Measurements from ENCODE around the gene SOAT2. TPM values are rescaled to one million over a fixed set of nuclear protein-coding genes. Genes with fewer than 3 reads are reported as not detected.

SOAT2 gene
- total and polyA plus RNA-seq, 4 experiments from 2014 or later = 0.20 to 0.85 (median 0.34) TPM

- CTCF ChIA-PET (ENCODE audit: partially characterized antibody) = interaction anchor here (0.7 to 14.7 kb wide), 16 partner anchors 8 to 246 kb away, joined by 3 to 511 read pairs (median 4); partner anchors contain the start of gene SPRYD3
- Mint-ChIP-seq H3K9me3 (no peaks in the 10 kb centered on the region), H3K36me3 (peaks cover 0 to 2% of the 10 kb centered on the region in 2 donors), H3K4me3 (peak overlapping the region; percentile 39 to 93 (median 62)), H3K4me1 (peaks cover 36 to 59% (median 48%) of the 10 kb centered on the region in 4 donors), H3K27me3 (no peaks in the 10 kb centered on the region), H3K27ac (peak overlapping the region; percentile 68 to 89 (median 85))
- no peak overlapping the region for H3K4me3 ChIP-seq (ENCODE audit: low read length in 2 of 2)
- intact Hi-C loops (cut with micrococcal nuclease) = loop anchor here (1.0 to 5.0 kb wide), 4 partner anchors 20 to 61 kb away; partner anchors contain the start of genes SPRYD3 and TNS2
- peaks cover 49% of the 10 kb centered on the region for H3K4me1 ChIP-seq (ENCODE audit: insufficient read depth, low read length)
- peak; percentile 82 to 90 (median 84) for DNase-seq
- H3K9me3 ChIP-seq (ENCODE audit: control insufficient read depth in 1 of 2, low read length in 2 of 2) = no peaks in the 10 kb centered on the region
- no peak overlapping the region for H3K27ac ChIP-seq (ENCODE audit: low read depth, low read length)
- POLR2A ChIA-PET (ENCODE audit: partially characterized antibody) = interaction anchor here (0.9 to 4.1 kb wide), 13 partner anchors 17 to 200 kb away, joined by 3 to 33 read pairs (median 6); partner anchors contain the start of genes CSAD, MYG1, SPRYD3 and ZNF740
- H3K36me3 ChIP-seq (ENCODE audit: insufficient read depth, low read length) = no peaks in the 10 kb centered on the region
- H3K27me3 ChIP-seq (ENCODE audit: insufficient read depth, low read length) = no peaks in the 10 kb centered on the region
These were observed 4.0 kb upstream of the SOAT2 start for GRCh38 chr12:53099071-53099882.

- Mint-ChIP-seq H3K4me3 (no peak overlapping the region), H3K9me3 (no peaks in the 10 kb centered on the region), H3K36me3 (peaks cover 0 to 2% of the 10 kb centered on the region in 2 donors), H3K4me1 (peaks cover 38 to 72% (median 54%) of the 10 kb centered on the region in 4 donors), H3K27me3 (no peaks in the 10 kb centered on the region), H3K27ac (peak overlapping the region in 1 of 7 donors; percentile 22)
- H3K9me3 ChIP-seq (ENCODE audit: control insufficient read depth in 1 of 2, low read length in 2 of 2) = no peaks in the 10 kb centered on the region
- no peaks in the 10 kb centered on the region for H3K27me3 ChIP-seq (ENCODE audit: insufficient read depth, low read length)
- H3K27ac ChIP-seq (ENCODE audit: low read depth, low read length) = no peak overlapping the region
- intact Hi-C loops (cut with micrococcal nuclease) = no loop called here
- no peak overlapping the region for H3K4me3 ChIP-seq (ENCODE audit: low read length in 2 of 2)
- H3K36me3 ChIP-seq (ENCODE audit: insufficient read depth, low read length) = no peaks in the 10 kb centered on the region
- peaks cover 57% of the 10 kb centered on the region for H3K4me1 ChIP-seq (ENCODE audit: insufficient read depth, low read length)
- CTCF ChIA-PET (ENCODE audit: partially characterized antibody) = interaction anchor here (1.0 to 14.7 kb wide), 4 partner anchors 26 to 190 kb away, joined by 3 to 511 read pairs (median 5); partner anchors contain the start of gene SPRYD3
- POLR2A ChIA-PET (ENCODE audit: partially characterized antibody) = interaction anchor here (1.0 to 4.1 kb wide), 5 partner anchors 21 to 95 kb away, joined by 3 to 33 read pairs (median 19); partner anchors contain the start of gene SPRYD3
- no peak for DNase-seq
These were observed 2.7 kb upstream of the SOAT2 start for GRCh38 chr12:53100466-53101151.

- intact Hi-C loops (cut with micrococcal nuclease) = no loop called here
- POLR2A ChIA-PET (ENCODE audit: partially characterized antibody) = interaction anchor here (1.0 kb wide), 1 partner anchor 94 kb away, joined by 3 read pairs; no protein-coding TSS in a partner anchor
- peaks cover 57% of the 10 kb centered on the region for H3K4me1 ChIP-seq (ENCODE audit: insufficient read depth, low read length)
These were observed 2.0 kb upstream of the SOAT2 start for GRCh38 chr12:53101266-53101665.

GRCh38 chr12:53101931-53102781 lies 1.1 kb upstream of the SOAT2 start:
- peaks cover 0 to 2% of the 10 kb centered on the region in 2 donors for H3K36me3 Mint-ChIP-seq
- peaks cover 35 to 68% (median 49%) of the 10 kb centered on the region in 4 donors for H3K4me1 Mint-ChIP-seq
- Histone ChIP-seq H3K9me3 (ENCODE audit: control insufficient read depth in 1 of 2, low read length in 2 of 2) (no peaks in the 10 kb centered on the region), H3K4me1 (ENCODE audit: insufficient read depth, low read length) (peaks cover 53% of the 10 kb centered on the region), H3K27me3 (ENCODE audit: insufficient read depth, low read length) (no peaks in the 10 kb centered on the region), H3K27ac (ENCODE audit: low read depth, low read length) (peak overlapping the region; percentile 24), H3K36me3 (ENCODE audit: insufficient read depth, low read length) (no peaks in the 10 kb centered on the region), H3K4me3 (ENCODE audit: low read length in 2 of 2) (no peak overlapping the region)
- no peaks in the 10 kb centered on the region for H3K9me3 Mint-ChIP-seq
- H3K27ac Mint-ChIP-seq = peak overlapping the region; percentile 41 to 95 (median 84)
- no peak for DNase-seq
- CTCF ChIA-PET (ENCODE audit: partially characterized antibody) = interaction anchor here (0.6 to 14.7 kb wide), 12 partner anchors 10 to 194 kb away, joined by 3 to 511 read pairs (median 3); partner anchors contain the start of gene SPRYD3
- H3K27me3 Mint-ChIP-seq = no peaks in the 10 kb centered on the region
- H3K4me3 Mint-ChIP-seq = peak overlapping the region in 3 of 8 donors; percentile 23 to 74 (median 46)
- POLR2A ChIA-PET (ENCODE audit: partially characterized antibody) = interaction anchor here (1.1 to 3.1 kb wide), 9 partner anchors 10 to 99 kb away, joined by 3 to 40 read pairs (median 6); partner anchors contain the start of genes CSAD, SPRYD3 and ZNF740
- intact Hi-C loops (cut with micrococcal nuclease) = no loop called here

More at GRCh38 chr12:53101266-53101665, 2.0 kb upstream of the SOAT2 start:
- Mint-ChIP-seq H3K27ac (peak overlapping the region in 3 of 7 donors; percentile 23 to 59 (median 52)), H3K4me3 (peak overlapping the region in 1 of 8 donors; percentile 35), H3K9me3 (no peaks in the 10 kb centered on the region), H3K4me1 (peaks cover 38 to 72% (median 54%) of the 10 kb centered on the region in 4 donors), H3K36me3 (peaks cover 0 to 2% of the 10 kb centered on the region in 2 donors), H3K27me3 (no peaks in the 10 kb centered on the region)
- Histone ChIP-seq H3K4me3 (ENCODE audit: low read length in 2 of 2) (no peak overlapping the region), H3K27me3 (ENCODE audit: insufficient read depth, low read length) (no peaks in the 10 kb centered on the region), H3K27ac (ENCODE audit: low read depth, low read length) (no peak overlapping the region), H3K9me3 (ENCODE audit: control insufficient read depth in 1 of 2, low read length in 2 of 2) (no peaks in the 10 kb centered on the region), H3K36me3 (ENCODE audit: insufficient read depth, low read length) (no peaks in the 10 kb centered on the region)
- CTCF ChIA-PET (ENCODE audit: partially characterized antibody) = interaction anchor here (2.1 to 14.7 kb wide), 2 partner anchors 27 to 63 kb away, joined by 6 to 511 read pairs; partner anchors contain the start of gene SPRYD3
- DNase-seq = no peak

- CTCF ChIA-PET (ENCODE audit: partially characterized antibody) = interaction anchor here (0.9 to 14.7 kb wide), 6 partner anchors 13 to 218 kb away, joined by 3 to 511 read pairs (median 4); partner anchors contain the start of genes AAAS, EIF4B and SPRYD3
- no peak overlapping the region for H3K4me3 ChIP-seq (ENCODE audit: low read length in 2 of 2)
- H3K4me3 Mint-ChIP-seq = peak overlapping the region; percentile 48 to 78 (median 68)
- H3K9me3 Mint-ChIP-seq = no peaks in the 10 kb centered on the region
- POLR2A ChIA-PET (ENCODE audit: partially characterized antibody) = interaction anchor here (0.7 to 3.1 kb wide), 8 partner anchors 9 to 493 kb away, joined by 3 to 40 read pairs (median 5); partner anchors contain the start of genes CSAD, EIF4B, SPRYD3 and TARBP2
- no peaks in the 10 kb centered on the region for H3K27me3 ChIP-seq (ENCODE audit: insufficient read depth, low read length)
- H3K4me1 Mint-ChIP-seq = peaks cover 25 to 55% (median 37%) of the 10 kb centered on the region in 4 donors
- intact Hi-C loops (cut with micrococcal nuclease) = loop anchor here (1.0 kb wide), 1 partner anchor 38 kb away; no protein-coding TSS in a partner anchor
- H3K9me3 ChIP-seq (ENCODE audit: control insufficient read depth in 1 of 2, low read length in 2 of 2) = no peaks in the 10 kb centered on the region
- H3K4me1 ChIP-seq (ENCODE audit: insufficient read depth, low read length) = peaks cover 37% of the 10 kb centered on the region
- peak in 4 of 5 donors; percentile 20 to 32 (median 24) for DNase-seq
- peak overlapping the region; percentile 70 to 93 (median 81) for H3K27ac Mint-ChIP-seq
- no peaks in the 10 kb centered on the region for H3K27me3 Mint-ChIP-seq
- peaks cover 0 to 2% of the 10 kb centered on the region in 2 donors for H3K36me3 Mint-ChIP-seq
- peak overlapping the region; percentile 22 for H3K27ac ChIP-seq (ENCODE audit: low read depth, low read length)
- H3K36me3 ChIP-seq (ENCODE audit: insufficient read depth, low read length) = no peaks in the 10 kb centered on the region
These were observed 597 bp downstream of the SOAT2 start for GRCh38 chr12:53103860-53104305.

- CTCF ChIA-PET (ENCODE audit: partially characterized antibody) = interaction anchor here (1.7 kb wide), 1 partner anchor 39 kb away, joined by 9 read pairs; no protein-coding TSS in a partner anchor
These were observed 2.0 kb downstream of the SOAT2 start for GRCh38 chr12:53105256-53105655.

More at GRCh38 chr12:53105256-53105655, 2.0 kb downstream of the SOAT2 start:
- H3K4me3 ChIP-seq (ENCODE audit: low read length in 2 of 2) = no peak overlapping the region
- no peak overlapping the region for H3K27ac ChIP-seq (ENCODE audit: low read depth, low read length)
- no peaks in the 10 kb centered on the region for H3K27me3 ChIP-seq (ENCODE audit: insufficient read depth, low read length)
- Mint-ChIP-seq H3K36me3 (peaks cover 0 to 2% of the 10 kb centered on the region in 2 donors), H3K9me3 (no peaks in the 10 kb centered on the region), H3K27ac (peak overlapping the region in 3 of 7 donors; percentile 57 to 87 (median 64)), H3K4me1 (peaks cover 19 to 49% (median 31%) of the 10 kb centered on the region in 4 donors), H3K4me3 (peak overlapping the region in 1 of 8 donors; percentile 13), H3K27me3 (no peaks in the 10 kb centered on the region)
- no peaks in the 10 kb centered on the region for H3K9me3 ChIP-seq (ENCODE audit: control insufficient read depth in 1 of 2, low read length in 2 of 2)
- intact Hi-C loops (cut with micrococcal nuclease) = no loop called here
- DNase-seq = no peak
- POLR2A ChIA-PET (ENCODE audit: partially characterized antibody) = interaction anchor here (1.6 kb wide), 1 partner anchor 26 kb away, joined by 4 read pairs; the partner anchor contains the start of gene SPRYD3
- peaks cover 32% of the 10 kb centered on the region for H3K4me1 ChIP-seq (ENCODE audit: insufficient read depth, low read length)
- no peaks in the 10 kb centered on the region for H3K36me3 ChIP-seq (ENCODE audit: insufficient read depth, low read length)
